OCI-LY1 (cell line): ENCODE measurements around the gene CCIN.

Experiments
- H2AFZ ChIP-seq: fragments of 200-600 bp; sonication (generic), shearing (Covaris generic); 2 replicates; pipeline ENCODE4 v1.6.0; 2014; ENCODE audit warnings: antibody characterized with exemption, mild to moderate bottlenecking, low read length
- H3F3A ChIP-seq: fragments of 200-600 bp; sonication (generic), shearing (Covaris generic); 2 replicates; pipeline ENCODE4 v1.6.0; 2014; ENCODE audit warnings: mild to moderate bottlenecking, antibody characterized with exemption, low read length, moderate library complexity; ENCODE audit not compliant: insufficient read depth
- H3K27ac ChIP-seq: fragments of 200-600 bp; sonication (generic); 2 replicates; pipeline ENCODE4 v1.5.1; 2014; ENCODE audit warnings: low read length, mixed run types, mild to moderate bottlenecking, low read depth; ENCODE audit not compliant: poor library complexity, severe bottlenecking
- H3K27me3 ChIP-seq: fragments of 200-600 bp; sonication (generic); 2 replicates; pipeline ENCODE4 v1.6.0; 2014; ENCODE audit warnings: antibody characterized with exemption, mild to moderate bottlenecking, low read length, moderate library complexity; ENCODE audit not compliant: insufficient read depth
- H3K36me3 ChIP-seq: fragments of 200-600 bp; sonication (generic); 2 replicates; pipeline ENCODE4 v1.6.1; 2014; ENCODE audit warnings: mild to moderate bottlenecking, antibody characterized with exemption, low read length, moderate library complexity, mixed read lengths; ENCODE audit not compliant: insufficient read depth
- H3K4me1 ChIP-seq: fragments of 200-600 bp; sonication (generic); 2 replicates; pipeline ENCODE4 v1.5.1; 2014; ENCODE audit warnings: mild to moderate bottlenecking, low read length, moderate library complexity; ENCODE audit not compliant: insufficient read depth, severe bottlenecking
- H3K4me2 ChIP-seq: fragments of 200-600 bp; sonication (generic), shearing (Covaris generic); 2 replicates; pipeline ENCODE4 v1.6.1; 2014; ENCODE audit warnings: low read length
- H3K4me3 ChIP-seq: fragments of 200-600 bp; sonication (generic); 2 replicates; pipeline ENCODE4 v1.5.1; 2014; ENCODE audit warnings: low read length, low read depth, mild to moderate bottlenecking, mixed read lengths; ENCODE audit not compliant: poor library complexity, severe bottlenecking
- H3K79me2 ChIP-seq: fragments of 200-600 bp; shearing (Covaris generic); 2 replicates; pipeline ENCODE4 v1.6.1; 2016; ENCODE audit warnings: mixed run types, low read length, mixed read lengths; ENCODE audit not compliant: insufficient read depth
- H3K9ac ChIP-seq: fragments of 200-600 bp; sonication (generic), shearing (Covaris generic); 2 replicates; pipeline ENCODE4 v1.6.1; 2014; ENCODE audit warnings: mild to moderate bottlenecking, low read length, mixed read lengths
- H3K9me2 ChIP-seq: fragments of 200-600 bp; sonication (generic), shearing (Covaris generic); 2 replicates; pipeline ENCODE4 v1.6.1; 2014; ENCODE audit warnings: low read depth, mild to moderate bottlenecking, low read length, mixed read lengths
- H3K9me3 ChIP-seq: fragments of 200-600 bp; shearing (Covaris generic); 2 replicates; pipeline ENCODE4 v1.6.1; 2014; ENCODE audit warnings: low read length, mixed read lengths
- H4K20me1 ChIP-seq: fragments of 200-600 bp; sonication (generic), shearing (Covaris generic); 2 replicates; pipeline ENCODE4 v1.6.0; 2016; ENCODE audit warnings: mild to moderate bottlenecking, low read length; ENCODE audit not compliant: insufficient read depth
- EZH2 ChIP-seq: fragments of 200-600 bp; sonication (generic), shearing (Covaris generic); IDR thresholded peaks from 2 replicates; pipeline ENCODE4 v1.8.0; 2017; ENCODE audit warnings: borderline replicate concordance, mixed run types, mild to moderate bottlenecking, antibody characterized with exemption, low read length, moderate library complexity, mixed read lengths
- TF ChIP-seq, protein P1 (sequence below): fragments of 200-600 bp; sonication (generic), shearing (Covaris generic); IDR thresholded peaks from 2 replicates; pipeline ENCODE4 v1.5.1; 2017; ENCODE audit warnings: mild to moderate bottlenecking, antibody characterized with exemption, low read length, moderate library complexity, mixed read lengths

The CCIN gene

DNA sequence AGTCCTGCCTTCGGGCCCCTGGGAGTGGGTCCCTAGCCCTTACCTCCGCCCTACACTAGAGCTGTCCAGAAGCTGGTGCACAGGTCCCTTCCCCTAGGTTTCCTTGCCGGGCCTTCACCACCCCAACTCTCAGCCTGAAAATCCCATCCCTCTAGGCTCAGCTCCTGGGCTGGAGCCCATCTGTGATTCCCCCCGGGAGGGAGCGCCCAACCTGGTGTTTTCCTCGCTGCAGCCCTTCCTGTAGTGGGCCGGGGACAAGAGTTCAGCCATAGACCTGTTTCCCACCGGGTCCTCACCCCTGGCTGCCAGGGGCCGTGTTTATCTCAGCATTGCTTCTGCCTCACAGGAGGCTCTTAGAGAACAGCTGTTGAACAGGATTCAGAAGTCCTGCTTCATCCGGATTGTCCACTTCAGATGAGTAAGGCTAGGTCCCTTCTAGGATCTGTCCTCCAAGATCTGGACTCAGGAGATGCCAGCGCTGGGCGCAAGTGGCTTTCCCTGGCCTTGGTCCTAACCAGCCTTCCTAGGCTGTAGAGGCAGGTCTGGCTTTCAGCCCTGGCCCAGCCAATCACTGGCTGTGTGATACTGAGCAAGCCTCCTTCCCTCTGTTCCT is 31.7 kb upstream of the CCIN start:
- TF ChIP-seq, protein P1, sequence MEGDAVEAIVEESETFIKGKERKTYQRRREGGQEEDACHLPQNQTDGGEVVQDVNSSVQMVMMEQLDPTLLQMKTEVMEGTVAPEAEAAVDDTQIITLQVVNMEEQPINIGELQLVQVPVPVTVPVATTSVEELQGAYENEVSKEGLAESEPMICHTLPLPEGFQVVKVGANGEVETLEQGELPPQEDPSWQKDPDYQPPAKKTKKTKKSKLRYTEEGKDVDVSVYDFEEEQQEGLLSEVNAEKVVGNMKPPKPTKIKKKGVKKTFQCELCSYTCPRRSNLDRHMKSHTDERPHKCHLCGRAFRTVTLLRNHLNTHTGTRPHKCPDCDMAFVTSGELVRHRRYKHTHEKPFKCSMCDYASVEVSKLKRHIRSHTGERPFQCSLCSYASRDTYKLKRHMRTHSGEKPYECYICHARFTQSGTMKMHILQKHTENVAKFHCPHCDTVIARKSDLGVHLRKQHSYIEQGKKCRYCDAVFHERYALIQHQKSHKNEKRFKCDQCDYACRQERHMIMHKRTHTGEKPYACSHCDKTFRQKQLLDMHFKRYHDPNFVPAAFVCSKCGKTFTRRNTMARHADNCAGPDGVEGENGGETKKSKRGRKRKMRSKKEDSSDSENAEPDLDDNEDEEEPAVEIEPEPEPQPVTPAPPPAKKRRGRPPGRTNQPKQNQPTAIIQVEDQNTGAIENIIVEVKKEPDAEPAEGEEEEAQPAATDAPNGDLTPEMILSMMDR: no peak
- TF ChIP-seq EZH2: no peak
- Histone ChIP-seq H3K9ac (no peak overlapping the region), H3K9me2 (no peaks in the 10 kb centered on the region), H4K20me1 (no peaks in the 10 kb centered on the region), H3K27ac (no peak overlapping the region), H3K4me1 (no peaks in the 10 kb centered on the region), H3K9me3 (no peaks in the 10 kb centered on the region), H3K27me3 (0 out of 2 replicates have a peak, but pooled peaks cover 3% of the 10 kb centered on the region), H3K4me2 (peak overlapping the region; percentile 71; the same call in 1 of the 2 replicates), H3K36me3 (no peaks in the 10 kb centered on the region), H3K4me3 (peak overlapping the region; percentile 56), H3F3A (no peaks in the 10 kb centered on the region), H3K79me2 (no peaks in the 10 kb centered on the region), H2AFZ (no peak overlapping the region)

DNA sequence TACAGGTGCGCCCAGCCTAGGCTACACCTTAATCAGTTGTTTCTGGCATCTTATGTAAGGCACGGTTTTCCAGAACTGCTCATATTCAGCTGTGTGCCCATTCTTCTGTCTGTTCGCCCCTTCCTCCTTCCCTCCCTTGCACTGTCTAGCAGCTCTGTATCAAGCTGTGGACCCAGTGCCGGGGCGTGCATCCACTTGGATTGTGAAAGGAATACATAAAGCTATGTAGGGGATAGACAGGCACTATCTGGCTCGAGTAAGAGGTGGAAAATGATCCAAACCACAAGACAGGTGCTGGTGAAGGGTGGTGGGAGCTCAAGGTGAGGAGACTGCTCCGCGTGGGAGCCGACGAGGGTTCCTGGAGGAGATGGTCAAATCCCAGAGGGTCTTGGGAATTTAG is 30.7 kb upstream of the CCIN start:
- H3K4me3 ChIP-seq: no peak overlapping the region

DNA sequence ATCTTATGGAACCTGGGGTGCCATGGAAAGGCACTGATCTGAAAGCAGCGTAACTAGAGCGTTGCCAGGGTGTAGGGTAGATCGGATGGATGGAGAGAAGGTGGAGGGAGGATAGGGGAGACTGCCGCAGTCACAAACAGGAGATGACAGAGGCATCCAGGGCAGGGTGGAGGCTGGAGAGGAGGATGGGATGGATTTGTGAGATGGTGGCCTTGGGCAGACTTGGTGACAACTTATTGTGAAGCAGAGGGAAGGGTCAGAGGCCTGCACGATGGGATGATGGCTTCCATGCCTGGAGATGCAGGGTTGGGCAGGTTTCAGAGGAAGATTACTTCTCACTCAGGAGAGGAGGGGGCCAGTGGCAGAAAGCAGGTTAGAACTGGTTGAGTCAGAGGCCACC is 30.3 kb upstream of the CCIN start:
- no peak overlapping the region for H3K9ac ChIP-seq
- H3K36me3 ChIP-seq: no peaks in the 10 kb centered on the region
- no peaks in the 10 kb centered on the region for H3K79me2 ChIP-seq
- H3K9me2 ChIP-seq: no peaks in the 10 kb centered on the region
- no peak for TF ChIP-seq EZH2
- TF ChIP-seq, protein P1: no peak
- no peaks in the 10 kb centered on the region for H3K4me1 ChIP-seq
- no peaks in the 10 kb centered on the region for H3F3A ChIP-seq
- H3K9me3 ChIP-seq: no peaks in the 10 kb centered on the region
- no peak overlapping the region for H3K27ac ChIP-seq
- 0 out of 2 replicates have a peak, but pooled peaks cover 3% of the 10 kb centered on the region for H3K27me3 ChIP-seq
- H3K4me3 ChIP-seq: no peak overlapping the region
- no peak overlapping the region for H2AFZ ChIP-seq
- no peak overlapping the region for H3K4me2 ChIP-seq
- no peaks in the 10 kb centered on the region for H4K20me1 ChIP-seq

More for the DNA sequence above, 30.7 kb upstream of the CCIN start:
- H3K4me2 ChIP-seq: no peak overlapping the region
- H3K79me2 ChIP-seq: no peaks in the 10 kb centered on the region
- no peaks in the 10 kb centered on the region for H4K20me1 ChIP-seq
- no peaks in the 10 kb centered on the region for H3K9me3 ChIP-seq
- no peak for TF ChIP-seq EZH2
- TF ChIP-seq, protein P1: no peak
- 0 out of 2 replicates have a peak, but pooled peaks cover 3% of the 10 kb centered on the region for H3K27me3 ChIP-seq
- no peaks in the 10 kb centered on the region for H3K4me1 ChIP-seq
- no peaks in the 10 kb centered on the region for H3K9me2 ChIP-seq
- H2AFZ ChIP-seq: no peak overlapping the region
- H3K27ac ChIP-seq: no peak overlapping the region
- no peaks in the 10 kb centered on the region for H3F3A ChIP-seq
- no peak overlapping the region for H3K9ac ChIP-seq
- H3K36me3 ChIP-seq: no peaks in the 10 kb centered on the region
